Suprapubic skin (tissue), 4 donors: ENCODE measurements around the gene PNPLA2.

Experiments
- CTCF ChIP-seq, 2 donors: fragments of 200-600 bp in 1 of 2; fragments of 450-650 bp in 1 of 2; sonication (generic) in 1 of 2; IDR thresholded peaks; one replicate each; pipeline ENCODE4 v1.5.1; 2016 to 2019; ENCODE audit warnings: antibody characterized with exemption in 2 of 2, mild to moderate bottlenecking in 1 of 2, moderate library complexity in 1 of 2
- POLR2A ChIP-seq, 2 donors: fragments of 450-650 bp; IDR thresholded peaks; one replicate each; pipeline ENCODE4 v1.6.1; 2017; ENCODE audit warnings: antibody characterized with exemption in 2 of 2, mild to moderate bottlenecking in 2 of 2, moderate library complexity in 2 of 2
- POLR2AphosphoS5 ChIP-seq, 3 donors: sonication (generic); formaldehyde crosslinking; IDR thresholded peaks; one replicate each; pipeline ENCODE4 v1.6.1; 2017; ENCODE audit warnings: antibody characterized with exemption in 3 of 3

- TF ChIP-seq CTCF (IDR thresholded peaks at IDR 0.05) (no peak), POLR2A (IDR thresholded peaks at IDR 0.05) (no peak), POLR2AphosphoS5 (IDR thresholded peaks at IDR 0.05) (no peak)
Observed at GRCh38 chr11:833849-834311, 15.2 kb downstream of the PNPLA2 start.
